A549 (cell line): ENCODE results near the gene PDE4D. TPM values are rescaled to one million over a fixed set of nuclear protein-coding genes. Genes with fewer than 3 reads are reported as not detected.
"Not testable (repeated sequence)": the region's sequence is repeated elsewhere in the genome, so short reads cannot be mapped to it uniquely, and the experiment has no call there.

Source experiments
- ATAC-seq, 2 experiments: fragments of 200-7000 bp in 1 of 2; fragments of >200 bp in 1 of 2; cut with Nextera tagmentation in 1 of 2; cut with Tn5 transposase in 1 of 2; 3 replicates each; pipeline versions ENCODE4 v1.8.0 to v1.9.1; 2018 to 2020; ENCODE audit warnings: mild to moderate bottlenecking in 1 of 2, moderate library complexity in 1 of 2
- CTCF ChIA-PET: fragments of 300-600 bp; sonication (Branson Sonifier 250); formaldehyde crosslinking; extraction: SDS; loops from one replicate; lab custom pipeline; 2021; ENCODE audit warnings: antibody characterized with exemption, inconsistent platforms; lab: Yijun Ruan, JAX
- POLR2A ChIA-PET: fragments of 350-600 bp; formaldehyde crosslinking; extraction: SDS; loops from one replicate; lab custom pipeline; 2021; ENCODE audit warnings: antibody characterized with exemption, inconsistent platforms; lab: Yijun Ruan, JAX
- DNase-seq, 2 experiments: peaks; one replicate each; pipeline versions ENCODE4 v3.0.0 to v3.0.0-alpha.2; 2011 to 2016; ENCODE audit warnings: low read depth in 1 of 2, low spot score in 1 of 2
- FAIRE-seq: peaks from 2 replicates; lab custom pipeline; 2011; peaks lifted over from hg19 to GRCh38; lab: Jason Lieb, UNC
- H3K27ac ChIP-seq, 2 experiments: fragments of >200 bp; sonication (Bioruptor Twin); formaldehyde crosslinking; 3 replicates each; pipeline ENCODE4 v1.5.1; 2016 to 2017
- H3K4me1 ChIP-seq: fragments of >200 bp; sonication (Bioruptor Twin); formaldehyde crosslinking; 3 replicates; pipeline ENCODE4 v1.6.1; 2016
- H3K4me2 ChIP-seq: fragments of >200 bp; sonication (Bioruptor Twin); formaldehyde crosslinking; 3 replicates; pipeline ENCODE4 v1.6.1; 2016
- H3K4me3 ChIP-seq: fragments of >200 bp; sonication (Bioruptor Twin); formaldehyde crosslinking; 3 replicates; pipeline ENCODE4 v1.5.1; 2016
- H3K9me3 ChIP-seq: fragments of >200 bp; sonication (Bioruptor Twin); formaldehyde crosslinking; 3 replicates; pipeline ENCODE4 v1.6.1; 2016
- CEBPB ChIP-seq, 2 experiments: fragments of >200 bp in 1 of 2; sonication (Bioruptor Twin) in 1 of 2; formaldehyde crosslinking in 1 of 2; IDR thresholded peaks; 2 replicates each; pipeline ENCODE4 v1.6.1; 2012 to 2016
- CHD2 ChIP-seq: fragments of 150-350 bp; IDR thresholded peaks from 2 replicates; pipeline ENCODE4 v1.6.1; 2014; ENCODE audit warnings: low read length; ENCODE audit not compliant: partially characterized antibody
- CHD4 ChIP-seq: fragments of 200-600 bp; sonication (generic); IDR thresholded peaks from 2 replicates; pipeline ENCODE4 v1.6.1; 2016; ENCODE audit warnings: antibody characterized with exemption, mild to moderate bottlenecking, borderline replicate concordance
- EHMT2 ChIP-seq: fragments of 200-600 bp; sonication (generic); IDR thresholded peaks from 2 replicates; pipeline ENCODE4 v1.6.1; 2016; ENCODE audit warnings: antibody characterized with exemption, low read depth, mild to moderate bottlenecking, moderate library complexity
- EP300 ChIP-seq, 2 experiments: fragments of >200 bp; sonication (Bioruptor Twin); formaldehyde crosslinking; IDR thresholded peaks; 2 replicates in 1 of 2; 3 replicates in 1 of 2; pipeline ENCODE4 v1.6.1; 2016 to 2017
- FOSL2 ChIP-seq, 2 experiments: fragments of 450-650 bp in 1 of 2; fragments of >200 bp in 1 of 2; sonication (Bioruptor Twin) in 1 of 2; formaldehyde crosslinking; IDR thresholded peaks; 2 replicates each; pipeline versions ENCODE4 v1.5.0 to v1.6.1; 2016 to 2020; ENCODE audit warnings: mild to moderate bottlenecking in 1 of 2, moderate library complexity in 1 of 2
- HOXA7 ChIP-seq: fragments of 250-450 bp; sonication (Bioruptor Pico); IDR thresholded peaks from 2 replicates; pipeline ENCODE4 v1.5.0; 2020; ENCODE audit warnings: mild to moderate bottlenecking, moderate library complexity
- HOXB5 ChIP-seq: fragments of 250-450 bp; sonication (Bioruptor Pico); IDR thresholded peaks from 2 replicates; pipeline ENCODE4 v1.5.0; 2020; ENCODE audit warnings: mild to moderate bottlenecking, moderate library complexity
- JUN ChIP-seq, 2 experiments: fragments of >200 bp; sonication (Bioruptor Twin); formaldehyde crosslinking; IDR thresholded peaks; 2 replicates in 1 of 2; 3 replicates in 1 of 2; pipeline ENCODE4 v1.6.1; 2016 to 2017
- MAFK ChIP-seq: fragments of 450-650 bp; IDR thresholded peaks from 2 replicates; pipeline ENCODE4 v1.6.1; 2014; ENCODE audit not compliant: partially characterized antibody
- MAZ ChIP-seq: fragments of 150-350 bp; IDR thresholded peaks from 2 replicates; pipeline ENCODE4 v1.6.1; 2014; ENCODE audit warnings: antibody characterized with exemption, low read depth, low read length, borderline replicate concordance
- NFE2L2 ChIP-seq: fragments of 150-350 bp; conservative IDR thresholded peaks from 2 replicates; pipeline ENCODE4 v1.6.1; 2014; ENCODE audit warnings: low read length
- NPAS2 ChIP-seq: fragments of 250-450 bp; sonication (Bioruptor Pico); IDR thresholded peaks from 2 replicates; pipeline ENCODE4 v1.8.0; 2022; ENCODE audit warnings: mild to moderate bottlenecking, moderate library complexity, borderline replicate concordance
- RARB ChIP-seq: fragments of 250-450 bp; sonication (Bioruptor Pico); IDR thresholded peaks from 2 replicates; pipeline ENCODE4 v1.8.0; 2021; ENCODE audit warnings: mild to moderate bottlenecking, moderate library complexity
- RNF2 ChIP-seq: fragments of 200-600 bp; sonication (generic); IDR thresholded peaks from 2 replicates; pipeline ENCODE4 v1.6.1; 2016; ENCODE audit warnings: low read depth, mild to moderate bottlenecking, antibody characterized with exemption, moderate library complexity, borderline replicate concordance
- ZC3H11A ChIP-seq: fragments of 450-650 bp; IDR thresholded peaks from 2 replicates; pipeline ENCODE4 v1.6.1; 2014; ENCODE audit warnings: antibody characterized with exemption, mild to moderate bottlenecking
- ZSCAN20 ChIP-seq: fragments of 250-450 bp; sonication (Bioruptor Pico); IDR thresholded peaks from 2 replicates; pipeline ENCODE4 v1.8.0; 2022; ENCODE audit warnings: mild to moderate bottlenecking, moderate library complexity
- WGBS: methylation state at CpG from one replicate; pipeline ENCODE4 v1.1.6; 2017; ENCODE audit errors: missing lambda C conversion rate; 5-methylcytosine and 5-hydroxymethylcytosine counted together
- polyA plus RNA-seq, 4 experiments: library from polyadenylated mRNA; depleted of rRNA in 3 of 4; stranded (reverse); fragments of >200 nt; fragmentation: RNase III in 1 of 4; extraction: RNeasy Plus Mini Kit Qiagen cat#74134 plus additional on column Dnase treatment in 1 of 4; gene quantifications; 2 replicates in 3 of 4; 3 replicates in 1 of 4; pipeline ENCODE4 v1.2.3, GENCODE V29; 2011 to 2017
- TF ChIP-seq, protein P1 (sequence below): IDR thresholded peaks from 2 replicates; pipeline ENCODE4 v1.6.1; 2012
- TF ChIP-seq, protein P2 (sequence below): fragments of >200 bp; sonication (Bioruptor Twin); formaldehyde crosslinking; IDR thresholded peaks from 2 replicates; pipeline ENCODE4 v1.6.1; 2016
- TF ChIP-seq, protein P3 (sequence below): IDR thresholded peaks from 2 replicates; pipeline ENCODE4 v1.6.1; 2012
- TF ChIP-seq, protein P4 (sequence below): fragments of 250-450 bp; sonication (Bioruptor Pico); IDR thresholded peaks from 2 replicates; pipeline ENCODE4 v1.5.0; 2020; ENCODE audit warnings: low read depth, mild to moderate bottlenecking, moderate library complexity

The PDE4D gene
- polyA plus RNA-seq, 2 of the 4 experiments (the other 2 are of a cell fraction): 74.0 to 213 TPM

DNA sequence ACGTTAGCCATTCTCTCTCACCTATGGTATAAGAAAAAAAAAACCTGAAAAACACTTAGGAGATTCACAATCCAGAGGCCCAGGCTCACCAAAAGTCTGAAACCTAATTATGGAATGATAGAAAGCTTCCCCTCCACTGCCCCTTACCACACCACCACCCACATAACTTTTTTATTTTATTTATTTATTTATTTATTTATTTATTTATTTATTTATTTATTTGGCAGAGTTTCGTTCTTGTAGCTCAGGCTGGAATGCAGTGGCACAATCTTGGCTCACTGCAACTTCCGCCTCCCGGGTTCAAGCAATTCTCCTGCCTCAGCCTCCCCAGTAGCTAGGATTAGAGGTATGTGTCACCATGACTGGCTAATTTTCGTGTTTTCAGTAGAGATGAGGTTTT lies 299.4 kb downstream of the PDE4D start:
- CTCF ChIA-PET: interaction anchor here (0.8 to 1.7 kb wide), 5 partner anchors 14 to 72 kb away, joined by 3 to 5 read pairs (median 4); no protein-coding TSS in a partner anchor
- FAIRE-seq: not testable (repeated sequence)

DNA sequence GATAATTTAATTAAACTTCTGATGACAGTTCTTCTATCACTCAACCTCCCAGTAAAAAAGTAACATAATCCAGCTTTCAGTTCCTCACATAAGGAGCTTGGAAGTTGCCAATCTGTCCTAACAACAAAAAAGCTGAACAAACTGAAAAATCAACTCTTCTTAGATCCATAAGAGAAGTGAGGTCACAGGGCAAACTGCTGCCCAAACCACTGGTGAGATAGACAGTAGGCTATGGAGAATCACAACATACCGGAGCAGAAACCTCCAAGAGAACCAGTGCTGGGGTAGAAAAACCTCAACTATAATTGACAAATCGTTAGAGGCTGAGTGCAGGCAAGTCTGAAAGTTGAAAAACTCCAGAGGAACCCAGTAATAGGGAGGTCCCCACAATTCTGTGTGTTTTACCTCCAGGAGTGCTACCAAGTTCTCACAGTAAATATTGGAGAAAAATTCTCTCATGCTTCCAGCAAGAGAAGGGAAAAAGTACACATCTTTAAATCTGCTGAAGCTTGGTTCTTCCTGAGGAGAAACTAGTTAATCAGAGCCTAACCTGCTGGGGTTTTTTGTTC lies 300.0 kb downstream of the PDE4D start:
- ChIA-PET CTCF (interaction anchor here (0.8 to 1.7 kb wide), 6 partner anchors 15 to 80 kb away, joined by 3 to 5 read pairs (median 4); no protein-coding TSS in a partner anchor), POLR2A (no interaction called here)
- ATAC-seq: peak in 1 of 2 experiments; percentile 44; a peak in 3 of 6 replicates
- 0 out of 3 replicates have a peak, but pooled peaks cover 10% of the 10 kb centered on the region for H3K9me3 ChIP-seq
- H3K4me1 ChIP-seq: peaks cover 72% of the 10 kb centered on the region
- H3K27ac ChIP-seq: peak overlapping the region; percentile 87 to 89
- peak in 1 of 2 experiments; percentile 57 for DNase-seq
- no peak for TF ChIP-seq RARB (CRISPR knock-in tag)
- no peak for TF ChIP-seq NPAS2
- TF ChIP-seq, protein P1, sequence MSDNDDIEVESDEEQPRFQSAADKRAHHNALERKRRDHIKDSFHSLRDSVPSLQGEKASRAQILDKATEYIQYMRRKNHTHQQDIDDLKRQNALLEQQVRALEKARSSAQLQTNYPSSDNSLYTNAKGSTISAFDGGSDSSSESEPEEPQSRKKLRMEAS: no peak
- TF ChIP-seq CHD4: no peak
- TF ChIP-seq EHMT2: no peak
- no peak for TF ChIP-seq CHD2
- TF ChIP-seq, protein P2, sequence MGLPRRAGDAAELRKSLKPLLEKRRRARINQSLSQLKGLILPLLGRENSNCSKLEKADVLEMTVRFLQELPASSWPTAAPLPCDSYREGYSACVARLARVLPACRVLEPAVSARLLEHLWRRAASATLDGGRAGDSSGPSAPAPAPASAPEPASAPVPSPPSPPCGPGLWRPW: no peak
- TF ChIP-seq RNF2: no peak
- no peak for TF ChIP-seq CEBPB (IDR thresholded peaks at IDR 0.05)
- no peak for TF ChIP-seq FOSL2 (IDR thresholded peaks at IDR 0.05)
- no peak for TF ChIP-seq FOSL2 (CRISPR knock-in tag; IDR thresholded peaks at IDR 0.05)
- TF ChIP-seq EP300 (IDR thresholded peaks at IDR 0.05): no peak
- no peak for TF ChIP-seq JUN (IDR thresholded peaks at IDR 0.05)
- no peak for TF ChIP-seq ZC3H11A
- peak; percentile 59 for FAIRE-seq
- peak overlapping the region; percentile 11; the same call in 1 of the 3 replicates for H3K4me3 ChIP-seq
- 9% methylated on average over 2 of the region's 2 CpGs for WGBS
- peak overlapping the region; percentile 86 for H3K4me2 ChIP-seq

More for the DNA sequence above, 299.4 kb downstream of the PDE4D start:
- TF ChIP-seq NFE2L2 (peak; percentile 73), ZC3H11A (peak; percentile 97), MAFK (peak; percentile 32)
- H3K4me3 ChIP-seq, ATAC-seq, H3K9me3 ChIP-seq, DNase-seq, POLR2A ChIA-PET: not testable (repeated sequence)
- H3K4me1 ChIP-seq: peaks cover 70% of the 10 kb centered on the region
- peak overlapping the region; percentile 87 to 89 for H3K27ac ChIP-seq
- peak overlapping the region; percentile 86 for H3K4me2 ChIP-seq
- 70% methylated on average over 5 of the region's 5 CpGs for WGBS

DNA sequence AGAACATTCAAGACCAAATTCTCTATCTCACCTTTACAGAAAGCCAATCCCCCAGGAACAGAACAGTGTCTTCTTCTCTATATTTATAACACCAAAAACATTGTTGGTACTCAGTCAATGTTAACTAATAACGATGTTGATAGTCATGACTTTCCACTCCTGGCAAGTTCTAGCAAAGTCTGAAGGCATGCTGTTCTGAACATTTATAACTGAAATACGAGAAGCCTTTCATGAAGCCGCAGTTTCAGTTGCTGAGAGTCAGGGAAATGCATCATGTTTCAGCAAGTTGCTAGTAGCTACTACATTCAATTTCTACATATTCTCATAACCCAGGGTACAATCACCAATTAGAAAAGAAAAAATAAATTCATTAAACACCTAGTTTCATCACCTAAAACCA lies 301.4 kb downstream of the PDE4D start:
- Histone ChIP-seq H3K9me3 (0 out of 3 replicates have a peak, but pooled peaks cover 10% of the 10 kb centered on the region), H3K4me3 (peak overlapping the region; percentile 30), H3K4me2 (peak overlapping the region; percentile 86), H3K4me1 (peaks cover 68% of the 10 kb centered on the region), H3K27ac (peak overlapping the region; percentile 86 to 89)
- ATAC-seq (no peak), FAIRE-seq (peak; percentile 97), DNase-seq (no peak)
- ChIA-PET CTCF (no interaction called here), POLR2A (no interaction called here)
- TF ChIP-seq, protein P3, sequence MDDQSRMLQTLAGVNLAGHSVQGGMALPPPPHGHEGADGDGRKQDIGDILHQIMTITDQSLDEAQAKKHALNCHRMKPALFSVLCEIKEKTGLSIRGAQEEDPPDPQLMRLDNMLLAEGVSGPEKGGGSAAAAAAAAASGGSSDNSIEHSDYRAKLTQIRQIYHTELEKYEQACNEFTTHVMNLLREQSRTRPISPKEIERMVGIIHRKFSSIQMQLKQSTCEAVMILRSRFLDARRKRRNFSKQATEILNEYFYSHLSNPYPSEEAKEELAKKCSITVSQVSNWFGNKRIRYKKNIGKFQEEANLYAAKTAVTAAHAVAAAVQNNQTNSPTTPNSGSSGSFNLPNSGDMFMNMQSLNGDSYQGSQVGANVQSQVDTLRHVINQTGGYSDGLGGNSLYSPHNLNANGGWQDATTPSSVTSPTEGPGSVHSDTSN: no peak
- TF ChIP-seq ZSCAN20 (no peak), HOXA7 (CRISPR knock-in tag) (no peak), MAZ (no peak), HOXB5 (CRISPR knock-in tag) (no peak), JUN (IDR thresholded peaks at IDR 0.05) (peak; percentile 7 to 23; a peak in 1 of 5 replicates)
- TF ChIP-seq, protein P1: peak; percentile 21; the same call in 1 of the 2 replicates
- TF ChIP-seq, protein P4, sequence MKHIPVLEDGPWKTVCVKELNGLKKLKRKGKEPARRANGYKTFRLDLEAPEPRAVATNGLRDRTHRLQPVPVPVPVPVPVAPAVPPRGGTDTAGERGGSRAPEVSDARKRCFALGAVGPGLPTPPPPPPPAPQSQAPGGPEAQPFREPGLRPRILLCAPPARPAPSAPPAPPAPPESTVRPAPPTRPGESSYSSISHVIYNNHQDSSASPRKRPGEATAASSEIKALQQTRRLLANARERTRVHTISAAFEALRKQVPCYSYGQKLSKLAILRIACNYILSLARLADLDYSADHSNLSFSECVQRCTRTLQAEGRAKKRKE (CRISPR knock-in tag): no peak
- WGBS: 0% methylated on average over 3 of the region's 3 CpGs
